ENCODE results near the gene CDYL.
"Not testable (repeated sequence)": the region's sequence is repeated elsewhere in the genome, so short reads cannot be mapped to it uniquely, and the experiment has no call there.

The CDYL gene

GRCh38 chr6:4997862-4998261 lies 221.7 kb downstream of the CDYL start:
- no peak overlapping the region for H3K27ac ChIP-seq
- no peak for TF ChIP-seq CTCF (conservative IDR thresholded peaks at IDR 0.05)

- no peak for TF ChIP-seq CTCF (conservative IDR thresholded peaks at IDR 0.05)
- no peak overlapping the region for H3K27ac ChIP-seq
Observed at GRCh38 chr6:4999586-4999985, 223.4 kb downstream of the CDYL start.

- peak within 1 kb of the TSS; percentile 66 for H3K27ac ChIP-seq
- peak; percentile 87 for TF ChIP-seq CTCF (conservative IDR thresholded peaks at IDR 0.05)
Observed at GRCh38 chr6:5003604-5004372, 227.6 kb downstream of the CDYL start, which contains the start of gene RPP40. RPP40 (minus strand) TSS chr6:5004037; CDS start chr6:5004002, 35 bp downstream.

GRCh38 chr6:5004373-5005037 lies 228.3 kb downstream of the CDYL start:
- H3K27ac ChIP-seq, result peak overlapping the region; percentile 66
- TF ChIP-seq CTCF (conservative IDR thresholded peaks at IDR 0.05), result no peak

- H3K27ac ChIP-seq, result not testable (repeated sequence)
Observed at GRCh38 chr6:5005038-5005433, 228.8 kb downstream of the CDYL start.
